GM21515 (cell line): ENCODE data around the gene CLTB.

Source experiments
- ATAC-seq: cut with Tn5 transposase; IDR thresholded peaks from one replicate; pipeline ENCODE4 v1.9.1; 2021; ENCODE audit not compliant: unreplicated experiment

The CLTB gene

GRCh38 chr5:176405656-176406435, 10.5 kb downstream of the CLTB start:
- no peak for ATAC-seq

GRCh38 chr5:176401281-176402205, 14.8 kb downstream of the CLTB start:
- ATAC-seq = no peak

- no peak for ATAC-seq
Measured at GRCh38 chr5:176400382-176401156, 15.8 kb downstream of the CLTB start.

GRCh38 chr5:176397736-176398420, 18.5 kb downstream of the CLTB start:
- ATAC-seq = no peak

GRCh38 chr5:176396330-176396729, 20.0 kb downstream of the CLTB start:
- ATAC-seq = no peak

GRCh38 chr5:176394881-176395675, 21.3 kb downstream of the CLTB start:
- no peak for ATAC-seq

GRCh38 chr5:176394096-176394495, 22.2 kb downstream of the CLTB start:
- ATAC-seq = no peak

- ATAC-seq = no peak
Measured at GRCh38 chr5:176392526-176392925, 23.8 kb downstream of the CLTB start.

GRCh38 chr5:176391999-176392398, 24.3 kb downstream of the CLTB start:
- ATAC-seq = no peak

- no peak for ATAC-seq
Measured at GRCh38 chr5:176391479-176391878, 24.9 kb downstream of the CLTB start.

GRCh38 chr5:176389135-176390123, 26.9 kb downstream of the CLTB start:
- peak; percentile 25 for ATAC-seq

GRCh38 chr5:176388444-176389134, 27.8 kb downstream of the CLTB start, which contains the start of the genes HIGD2A and NOP16:
Gene HIGD2A (plus strand): TSS chr5:176388751. CDS start chr5:176388820, 69 bp downstream.
Gene NOP16 (minus strand): TSS chr5:176388598. CDS start chr5:176388539, 59 bp downstream.
- peak; percentile 85 for ATAC-seq

GRCh38 chr5:176388003-176388443, 28.3 kb downstream of the CLTB start:
- ATAC-seq = no peak

GRCh38 chr5:176387384-176387925, 28.9 kb downstream of the CLTB start:
- no peak for ATAC-seq

GRCh38 chr5:176386491-176386890, 29.8 kb downstream of the CLTB start:
- ATAC-seq = no peak

GRCh38 chr5:176384991-176385390, 31.3 kb downstream of the CLTB start:
- ATAC-seq = no peak

GRCh38 chr5:176384366-176384930, 31.9 kb downstream of the CLTB start:
- ATAC-seq = no peak
